ENCODE data around the gene GPRIN1.
"Not testable (repeated sequence)": the region's sequence is repeated elsewhere in the genome, so short reads cannot be mapped to it uniquely, and the experiment has no call there.

Gene GPRIN1

GRCh38 chr5:176595386-176595943, 14.5 kb downstream of the GPRIN1 start:
- no peak for DNase-seq

GRCh38 chr5:176594554-176594953, 15.4 kb downstream of the GPRIN1 start:
- DNase-seq: no peak

GRCh38 chr5:176593273-176593869, 16.6 kb downstream of the GPRIN1 start:
- no peak for DNase-seq

- DNase-seq: no peak
Measured at GRCh38 chr5:176592573-176592972, 17.4 kb downstream of the GPRIN1 start.

GRCh38 chr5:176591667-176592066, 18.3 kb downstream of the GPRIN1 start:
- not testable (repeated sequence) for DNase-seq

- peak; percentile 6 for DNase-seq
Measured at GRCh38 chr5:176590035-176590717, 19.8 kb downstream of the GPRIN1 start.

- DNase-seq: no peak
Measured at GRCh38 chr5:176589039-176589769, 20.8 kb downstream of the GPRIN1 start.

- DNase-seq: no peak
Measured at GRCh38 chr5:176588297-176588696, 21.7 kb downstream of the GPRIN1 start.

GRCh38 chr5:176587398-176587797, 22.6 kb downstream of the GPRIN1 start:
- no peak for DNase-seq

GRCh38 chr5:176583076-176583475, 26.9 kb downstream of the GPRIN1 start:
- DNase-seq: no peak

GRCh38 chr5:176581361-176581760, 28.6 kb downstream of the GPRIN1 start:
- no peak for DNase-seq

- no peak for DNase-seq
Measured at GRCh38 chr5:176579323-176579722, 30.6 kb downstream of the GPRIN1 start.

- DNase-seq: no peak
Measured at GRCh38 chr5:176578391-176578808, 31.6 kb downstream of the GPRIN1 start.

- DNase-seq: no peak
Measured at GRCh38 chr5:176577312-176578176, 32.4 kb downstream of the GPRIN1 start.

- DNase-seq: no peak
Measured at GRCh38 chr5:176575488-176576422, 34.2 kb downstream of the GPRIN1 start.

GRCh38 chr5:176575066-176575465, 34.9 kb downstream of the GPRIN1 start:
- DNase-seq: no peak

GRCh38 chr5:176574297-176574591, 35.7 kb downstream of the GPRIN1 start:
- DNase-seq: no peak

GRCh38 chr5:176573564-176574296, 36.2 kb downstream of the GPRIN1 start:
- peak; percentile 8 for DNase-seq

- DNase-seq: no peak
Measured at GRCh38 chr5:176570044-176570443, 39.9 kb downstream of the GPRIN1 start.

GRCh38 chr5:176568657-176569056, 41.3 kb downstream of the GPRIN1 start:
- no peak for DNase-seq

- DNase-seq: no peak
Measured at GRCh38 chr5:176565760-176566288, 44.1 kb downstream of the GPRIN1 start.
